Measurements from ENCODE around the gene MRPS30.

DNA sequence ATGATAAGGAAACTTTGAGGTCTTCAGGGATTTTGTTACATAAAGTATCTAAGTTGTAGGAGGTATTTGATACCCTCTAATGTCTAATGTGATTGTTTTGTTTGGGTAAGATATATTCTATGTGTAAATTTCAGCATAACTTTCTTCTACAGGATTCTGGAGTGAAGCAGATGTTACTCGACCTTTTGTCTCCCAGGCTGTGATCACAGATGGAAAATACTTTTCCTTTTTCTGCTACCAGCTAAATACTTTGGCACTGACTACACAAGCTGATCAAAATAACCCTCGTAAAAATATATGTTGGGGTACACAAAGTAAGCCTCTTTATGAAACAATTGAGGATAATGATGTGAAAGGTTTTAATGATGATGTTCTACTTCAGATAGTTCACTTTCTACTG lies 6.0 kb downstream of the MRPS30 start:
- TF ChIP-seq ZNF626 (tag by site-specific recombination; IDR thresholded peaks at IDR 0.05) (no peak), YY1 (tag by site-specific recombination; IDR thresholded peaks at IDR 0.05) (no peak), ZNF24 (tag by site-specific recombination; IDR thresholded peaks at IDR 0.05) (no peak), KLF9 (tag by site-specific recombination; IDR thresholded peaks at IDR 0.05; ENCODE audit: low read depth) (no peak), ZNF629 (tag by site-specific recombination; IDR thresholded peaks at IDR 0.05) (no peak), ZNF580 (tag by site-specific recombination; IDR thresholded peaks at IDR 0.05) (no peak), ZNF660 (tag by site-specific recombination; IDR thresholded peaks at IDR 0.05) (no peak), REST (tag by site-specific recombination; IDR thresholded peaks at IDR 0.05) (no peak)
- TF ChIP-seq, protein P1, sequence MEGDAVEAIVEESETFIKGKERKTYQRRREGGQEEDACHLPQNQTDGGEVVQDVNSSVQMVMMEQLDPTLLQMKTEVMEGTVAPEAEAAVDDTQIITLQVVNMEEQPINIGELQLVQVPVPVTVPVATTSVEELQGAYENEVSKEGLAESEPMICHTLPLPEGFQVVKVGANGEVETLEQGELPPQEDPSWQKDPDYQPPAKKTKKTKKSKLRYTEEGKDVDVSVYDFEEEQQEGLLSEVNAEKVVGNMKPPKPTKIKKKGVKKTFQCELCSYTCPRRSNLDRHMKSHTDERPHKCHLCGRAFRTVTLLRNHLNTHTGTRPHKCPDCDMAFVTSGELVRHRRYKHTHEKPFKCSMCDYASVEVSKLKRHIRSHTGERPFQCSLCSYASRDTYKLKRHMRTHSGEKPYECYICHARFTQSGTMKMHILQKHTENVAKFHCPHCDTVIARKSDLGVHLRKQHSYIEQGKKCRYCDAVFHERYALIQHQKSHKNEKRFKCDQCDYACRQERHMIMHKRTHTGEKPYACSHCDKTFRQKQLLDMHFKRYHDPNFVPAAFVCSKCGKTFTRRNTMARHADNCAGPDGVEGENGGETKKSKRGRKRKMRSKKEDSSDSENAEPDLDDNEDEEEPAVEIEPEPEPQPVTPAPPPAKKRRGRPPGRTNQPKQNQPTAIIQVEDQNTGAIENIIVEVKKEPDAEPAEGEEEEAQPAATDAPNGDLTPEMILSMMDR (tag by site-specific recombination; IDR thresholded peaks at IDR 0.05): no peak
- TF ChIP-seq, protein P2, sequence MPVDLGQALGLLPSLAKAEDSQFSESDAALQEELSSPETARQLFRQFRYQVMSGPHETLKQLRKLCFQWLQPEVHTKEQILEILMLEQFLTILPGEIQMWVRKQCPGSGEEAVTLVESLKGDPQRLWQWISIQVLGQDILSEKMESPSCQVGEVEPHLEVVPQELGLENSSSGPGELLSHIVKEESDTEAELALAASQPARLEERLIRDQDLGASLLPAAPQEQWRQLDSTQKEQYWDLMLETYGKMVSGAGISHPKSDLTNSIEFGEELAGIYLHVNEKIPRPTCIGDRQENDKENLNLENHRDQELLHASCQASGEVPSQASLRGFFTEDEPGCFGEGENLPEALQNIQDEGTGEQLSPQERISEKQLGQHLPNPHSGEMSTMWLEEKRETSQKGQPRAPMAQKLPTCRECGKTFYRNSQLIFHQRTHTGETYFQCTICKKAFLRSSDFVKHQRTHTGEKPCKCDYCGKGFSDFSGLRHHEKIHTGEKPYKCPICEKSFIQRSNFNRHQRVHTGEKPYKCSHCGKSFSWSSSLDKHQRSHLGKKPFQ (tag by site-specific recombination; IDR thresholded peaks at IDR 0.05): no peak
